ENCODE results near the gene VPS39.

- TF ChIP-seq CTCF (IDR thresholded peaks at IDR 0.05) = no peak
- no peak for TF ChIP-seq POLR2A (IDR thresholded peaks at IDR 0.05)
Measured at GRCh38 chr15:42128476-42128875, 79.6 kb downstream of the VPS39 start.

Measured in ovary (tissue), 3 donors.